Measurements from ENCODE around the gene KCND3. TPM values are rescaled to one million over a fixed set of nuclear protein-coding genes. Genes with fewer than 3 reads are reported as not detected.

The KCND3 gene
- polyA plus RNA-seq, 1 donor (not counting 4 experiments of a cell fraction or from before 2014, with no cell fraction given): 0.21 TPM

DNA sequence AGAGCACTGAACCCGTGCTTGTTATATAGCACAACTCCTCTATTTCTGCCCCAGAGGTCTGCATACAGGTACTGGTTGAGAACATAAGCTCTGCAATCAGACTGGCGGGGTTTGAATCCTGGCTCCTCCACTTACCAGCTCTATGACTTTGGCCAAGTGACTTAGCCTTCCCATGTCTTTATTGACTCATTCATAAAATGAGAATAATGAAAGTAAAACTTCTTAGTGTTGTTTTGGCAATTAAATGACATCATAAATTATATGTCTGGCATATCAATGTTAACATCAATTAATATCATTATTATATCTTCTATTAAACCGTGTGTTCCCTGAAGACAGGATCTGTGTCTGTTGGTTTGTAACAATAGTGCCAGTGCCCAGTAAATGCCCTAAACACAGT, 254.6 kb downstream of the KCND3 start:
- H2AFZ ChIP-seq (ENCODE audit: control insufficient read depth, low read length): no peak overlapping the region
- no peaks in the 10 kb centered on the region for H3K9me1 ChIP-seq (ENCODE audit: control insufficient read depth, extremely low read depth, insufficient read depth, low read length)
- no peak for DNase-seq (ENCODE audit: low read depth, low spot score)
- H4K20me1 ChIP-seq (ENCODE audit: control insufficient read depth, extremely low read depth, insufficient read depth, low read length): no peaks in the 10 kb centered on the region
- no peak for FAIRE-seq
- dilution Hi-C loops (cut with MboI; ENCODE audit: extremely low pct_ligation_motif_present, low sequenced_read_pairs): no loop called here
- H3K79me2 ChIP-seq (ENCODE audit: control insufficient read depth, insufficient read depth, low read length): no peaks in the 10 kb centered on the region
- H3K4me1 ChIP-seq (ENCODE audit: control insufficient read depth, extremely low read depth, insufficient read depth, low read length): peaks cover 24% of the 10 kb centered on the region
- no peak overlapping the region for H3K4me2 ChIP-seq (ENCODE audit: control insufficient read depth, extremely low read depth, insufficient read depth, low read depth, low read length)
- TF ChIP-seq EZH2 (IDR thresholded peaks at IDR 0.05; ENCODE audit: low read length): no peak
- TF ChIP-seq, protein P1, sequence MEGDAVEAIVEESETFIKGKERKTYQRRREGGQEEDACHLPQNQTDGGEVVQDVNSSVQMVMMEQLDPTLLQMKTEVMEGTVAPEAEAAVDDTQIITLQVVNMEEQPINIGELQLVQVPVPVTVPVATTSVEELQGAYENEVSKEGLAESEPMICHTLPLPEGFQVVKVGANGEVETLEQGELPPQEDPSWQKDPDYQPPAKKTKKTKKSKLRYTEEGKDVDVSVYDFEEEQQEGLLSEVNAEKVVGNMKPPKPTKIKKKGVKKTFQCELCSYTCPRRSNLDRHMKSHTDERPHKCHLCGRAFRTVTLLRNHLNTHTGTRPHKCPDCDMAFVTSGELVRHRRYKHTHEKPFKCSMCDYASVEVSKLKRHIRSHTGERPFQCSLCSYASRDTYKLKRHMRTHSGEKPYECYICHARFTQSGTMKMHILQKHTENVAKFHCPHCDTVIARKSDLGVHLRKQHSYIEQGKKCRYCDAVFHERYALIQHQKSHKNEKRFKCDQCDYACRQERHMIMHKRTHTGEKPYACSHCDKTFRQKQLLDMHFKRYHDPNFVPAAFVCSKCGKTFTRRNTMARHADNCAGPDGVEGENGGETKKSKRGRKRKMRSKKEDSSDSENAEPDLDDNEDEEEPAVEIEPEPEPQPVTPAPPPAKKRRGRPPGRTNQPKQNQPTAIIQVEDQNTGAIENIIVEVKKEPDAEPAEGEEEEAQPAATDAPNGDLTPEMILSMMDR (optimal IDR thresholded peaks at IDR 0.05 in 1 of 3, IDR thresholded peaks at IDR 0.05 in 1 of 3, conservative IDR thresholded peaks at IDR 0.05 in 1 of 3; ENCODE audit: extremely low read depth in 1 of 3, insufficient read depth in 2 of 3, low read length in 3 of 3): no peak
- no peak overlapping the region for H3K9ac ChIP-seq (ENCODE audit: control insufficient read depth, extremely low read depth, insufficient read depth, low read length)
- no peaks in the 10 kb centered on the region for H3K36me3 ChIP-seq (ENCODE audit: control insufficient read depth in 2 of 2, extremely low read depth in 1 of 2, insufficient read depth in 2 of 2, low read length in 2 of 2)
- no peaks in the 10 kb centered on the region for H3K9me3 ChIP-seq (ENCODE audit: control insufficient read depth, low read depth, low read length)
- no peak overlapping the region for H3K4me3 ChIP-seq (ENCODE audit: control insufficient read depth in 2 of 3, extremely low read depth in 1 of 3, insufficient read depth in 2 of 3, low read depth in 1 of 3, low read length in 3 of 3)
- no peak overlapping the region for H3K27ac ChIP-seq (ENCODE audit: control insufficient read depth, insufficient read depth, low read length)
- H3K27me3 ChIP-seq (ENCODE audit: control insufficient read depth, extremely low read depth, insufficient read depth, low read length): no peaks in the 10 kb centered on the region

DNA sequence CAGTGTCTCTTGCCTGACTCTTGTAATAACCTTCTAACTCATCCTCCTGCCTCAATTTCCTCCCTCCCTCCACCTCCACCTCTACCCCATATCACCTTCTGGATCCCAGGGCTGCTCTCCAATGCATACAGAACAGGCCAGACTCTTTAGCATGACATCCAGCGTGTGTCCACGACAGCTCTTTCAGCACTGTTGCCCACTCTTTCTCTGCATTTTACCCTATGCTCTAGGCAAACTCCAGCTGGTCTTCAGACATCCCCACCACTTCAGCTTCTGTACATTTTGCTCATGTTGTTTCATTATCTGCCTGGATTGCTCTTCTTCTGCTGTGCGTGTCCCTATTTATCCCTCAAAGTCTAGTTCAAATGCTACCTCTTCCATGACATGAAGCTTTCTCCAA, 255.0 kb downstream of the KCND3 start:
- no peak for DNase-seq (ENCODE audit: low read depth, low spot score)
- Histone ChIP-seq H3K4me2 (ENCODE audit: control insufficient read depth, extremely low read depth, insufficient read depth, low read depth, low read length) (no peak overlapping the region), H3K36me3 (ENCODE audit: control insufficient read depth in 2 of 2, extremely low read depth in 1 of 2, insufficient read depth in 2 of 2, low read length in 2 of 2) (no peaks in the 10 kb centered on the region), H3K9me1 (ENCODE audit: control insufficient read depth, extremely low read depth, insufficient read depth, low read length) (no peaks in the 10 kb centered on the region), H4K20me1 (ENCODE audit: control insufficient read depth, extremely low read depth, insufficient read depth, low read length) (no peaks in the 10 kb centered on the region), H3K27ac (ENCODE audit: control insufficient read depth, insufficient read depth, low read length) (no peak overlapping the region), H3K9me3 (ENCODE audit: control insufficient read depth, low read depth, low read length) (no peaks in the 10 kb centered on the region), H3K27me3 (ENCODE audit: control insufficient read depth, extremely low read depth, insufficient read depth, low read length) (no peaks in the 10 kb centered on the region), H3K79me2 (ENCODE audit: control insufficient read depth, insufficient read depth, low read length) (no peaks in the 10 kb centered on the region), H3K4me1 (ENCODE audit: control insufficient read depth, extremely low read depth, insufficient read depth, low read length) (peaks cover 20% of the 10 kb centered on the region), H2AFZ (ENCODE audit: control insufficient read depth, low read length) (no peak overlapping the region), H3K9ac (ENCODE audit: control insufficient read depth, extremely low read depth, insufficient read depth, low read length) (no peak overlapping the region), H3K4me3 (ENCODE audit: control insufficient read depth in 2 of 3, extremely low read depth in 1 of 3, insufficient read depth in 2 of 3, low read depth in 1 of 3, low read length in 3 of 3) (no peak overlapping the region)
- dilution Hi-C loops (cut with MboI; ENCODE audit: extremely low pct_ligation_motif_present, low sequenced_read_pairs): no loop called here
- FAIRE-seq: no peak
- TF ChIP-seq, protein P1 (optimal IDR thresholded peaks at IDR 0.05 in 1 of 3, IDR thresholded peaks at IDR 0.05 in 1 of 3, conservative IDR thresholded peaks at IDR 0.05 in 1 of 3; ENCODE audit: extremely low read depth in 1 of 3, insufficient read depth in 2 of 3, low read length in 3 of 3): no peak
- TF ChIP-seq EZH2 (IDR thresholded peaks at IDR 0.05; ENCODE audit: low read length): no peak

Measured in keratinocyte (primary cell).